IMR-90 (cell line): ENCODE measurements around the gene PSEN2. TPM values are rescaled to one million over a fixed set of nuclear protein-coding genes. Genes with fewer than 3 reads are reported as not detected.

ENCODE experiments used
- ATAC-seq: fragments of 200-7000 bp; cut with Tn5 transposase; 2 replicates; pipeline ENCODE4 v1.9.1; 2020; ENCODE audit warnings: low read depth, mild to moderate bottlenecking, moderate library complexity
- BruUV-seq: library from RNA; stranded (reverse); fragments of 400-500 nt; replicated peaks from 2 replicates; lab custom pipeline; 2021; lab: Mats Ljungman, UMichigan
- CTCF ChIA-PET: fragments of 300-600 bp; formaldehyde crosslinking; extraction: SDS; loops from one replicate; lab custom pipeline; 2021; ENCODE audit warnings: antibody characterized with exemption; lab: Yijun Ruan, JAX
- POLR2A ChIA-PET: fragments of 300-600 bp; sonication (Branson Sonifier 250); formaldehyde crosslinking; loops from one replicate; lab custom pipeline; 2022; ENCODE audit warnings: antibody characterized with exemption; ENCODE audit not compliant: unreplicated experiment; lab: Charles Lee
- DNase-seq: peaks from one replicate; pipeline ENCODE4 v3.0.0; 2013
- H2AFZ ChIP-seq: replicated peaks from 2 replicates; pipeline ENCODE3; 2013; ENCODE audit warnings: low read length, mild to moderate bottlenecking; ENCODE audit not compliant: poor library complexity
- H2AK5ac ChIP-seq: 2 replicates; pipeline ENCODE4 v1.6.1; 2013; ENCODE audit warnings: low read depth, low read length, inconsistent platforms
- H2AK9ac ChIP-seq: replicated peaks from 2 replicates; pipeline ENCODE3; 2013; ENCODE audit warnings: mild to moderate bottlenecking, low read depth, low read length, moderate library complexity; ENCODE audit not compliant: poor library complexity
- H2BK120ac ChIP-seq: 2 replicates; pipeline ENCODE4 v1.6.1; 2013; ENCODE audit warnings: low read depth, low read length, inconsistent platforms
- H2BK15ac ChIP-seq: 3 replicates; pipeline ENCODE4 v1.6.1; 2013; ENCODE audit warnings: low read depth, low read length, inconsistent platforms
- H2BK20ac ChIP-seq: 2 replicates; pipeline ENCODE4 v1.6.1; 2013; ENCODE audit warnings: low read depth, mild to moderate bottlenecking, inconsistent platforms, low read length, moderate library complexity
- H2BK5ac ChIP-seq: 2 replicates; pipeline ENCODE4 v1.6.1; 2013; ENCODE audit warnings: mild to moderate bottlenecking, low read depth, low read length, inconsistent platforms; ENCODE audit not compliant: poor library complexity, severe bottlenecking
- H3K14ac ChIP-seq: replicated peaks from 2 replicates; pipeline ENCODE4 v1.6.1; 2013; ENCODE audit warnings: low read depth, low read length, inconsistent platforms
- H3K18ac ChIP-seq: 2 replicates; pipeline ENCODE4 v1.6.1; 2013; ENCODE audit warnings: low read depth, low read length, control low read depth
- H3K23ac ChIP-seq: 2 replicates; pipeline ENCODE4 v1.6.1; 2013; ENCODE audit warnings: low read depth, low read length, inconsistent platforms
- H3K27ac ChIP-seq: 2 replicates; pipeline ENCODE4 v1.5.1; 2013; ENCODE audit warnings: mild to moderate bottlenecking, control low read depth, low read length; ENCODE audit not compliant: insufficient read depth
- H3K27me3 ChIP-seq: 2 replicates; pipeline ENCODE4 v1.6.1; 2013; ENCODE audit warnings: low read length; ENCODE audit not compliant: control insufficient read depth, insufficient read depth
- H3K36me3 ChIP-seq: 2 replicates; pipeline ENCODE4 v1.6.1; 2013; ENCODE audit warnings: low read length, mixed read lengths; ENCODE audit not compliant: control insufficient read depth, insufficient read depth
- H3K4ac ChIP-seq: 2 replicates; pipeline ENCODE4 v1.6.1; 2013; ENCODE audit warnings: low read depth, low read length, inconsistent platforms
- H3K4me1 ChIP-seq: 2 replicates; pipeline ENCODE4 v1.6.1; 2013; ENCODE audit warnings: low read length, mixed read lengths; ENCODE audit not compliant: control insufficient read depth, insufficient read depth
- H3K4me2 ChIP-seq: 2 replicates; pipeline ENCODE4 v1.6.1; 2013; ENCODE audit warnings: low read depth, mild to moderate bottlenecking, control low read depth, low read length, moderate library complexity
- H3K4me3 ChIP-seq: 2 replicates; pipeline ENCODE4 v1.5.1; 2013; ENCODE audit warnings: low read depth, mild to moderate bottlenecking, control low read depth, low read length, moderate library complexity; ENCODE audit not compliant: insufficient read depth
- H3K56ac ChIP-seq: 2 replicates; pipeline ENCODE4 v1.6.1; 2013; ENCODE audit warnings: low read length, inconsistent platforms; ENCODE audit not compliant: insufficient read depth; ENCODE audit errors: extremely low read depth
- H3K79me1 ChIP-seq, 2 experiments: 2 replicates each; pipeline ENCODE4 v1.6.1; 2013; ENCODE audit warnings: low read length in 2 of 2, inconsistent platforms in 1 of 2, low read depth in 1 of 2
- H3K9ac ChIP-seq: 2 replicates; pipeline ENCODE4 v1.6.1; 2013; ENCODE audit warnings: low read depth, low read length, control low read depth
- H3K9me1 ChIP-seq: 2 replicates; pipeline ENCODE4 v1.6.1; 2013; ENCODE audit warnings: low read length, inconsistent platforms; ENCODE audit not compliant: insufficient read depth
- H3K9me3 ChIP-seq: 2 replicates; pipeline ENCODE4 v1.6.1; 2013; ENCODE audit warnings: low read length; ENCODE audit not compliant: control insufficient read depth, insufficient read depth
- H4K20me1 ChIP-seq: 2 replicates; pipeline ENCODE4 v1.6.1; 2013; ENCODE audit warnings: low read length, inconsistent platforms; ENCODE audit not compliant: insufficient read depth
- H4K5ac ChIP-seq: 2 replicates; pipeline ENCODE4 v1.6.1; 2013; ENCODE audit warnings: mild to moderate bottlenecking, low read depth, low read length, control low read depth
- H4K8ac ChIP-seq, 2 experiments: 2 replicates each; pipeline ENCODE4 v1.6.1; 2013; ENCODE audit warnings: low read depth in 2 of 2, low read length in 2 of 2, control low read depth in 1 of 2, inconsistent platforms in 1 of 2
- H4K91ac ChIP-seq: 2 replicates; pipeline ENCODE4 v1.6.1; 2013; ENCODE audit warnings: low read depth, low read length, inconsistent platforms; ENCODE audit not compliant: insufficient read depth
- BHLHE40 ChIP-seq: fragments of 150-350 bp; IDR thresholded peaks from 2 replicates; pipeline ENCODE4 v1.6.1; 2016; ENCODE audit warnings: mild to moderate bottlenecking, low read depth, low read length
- CEBPB ChIP-seq: IDR thresholded peaks from 2 replicates; pipeline ENCODE4 v1.6.1; 2012; ENCODE audit warnings: low read depth, low read length, improper control_type of control experiment
- FOS ChIP-seq: fragments of 150-350 bp; IDR thresholded peaks from 2 replicates; pipeline ENCODE4 v1.6.1; 2016; ENCODE audit warnings: low read depth, low read length
- MAFK ChIP-seq: IDR thresholded peaks from 2 replicates; pipeline ENCODE4 v1.6.1; 2012; ENCODE audit warnings: low read depth, low read length, improper control_type of control experiment
- MXI1 ChIP-seq: IDR thresholded peaks from 2 replicates; pipeline ENCODE4 v1.6.1; 2012; ENCODE audit warnings: low read depth, mild to moderate bottlenecking, low read length, moderate library complexity, borderline replicate concordance
- RAD21 ChIP-seq: IDR thresholded peaks from 2 replicates; pipeline ENCODE4 v1.6.1; 2012; ENCODE audit warnings: low read length, improper control_type of control experiment
- RFX5 ChIP-seq: IDR thresholded peaks from 2 replicates; pipeline ENCODE4 v1.8.0; 2012; ENCODE audit warnings: low read depth, mild to moderate bottlenecking, low read length, moderate library complexity
- WGBS, 2 experiments: methylation state at CpG; one replicate each; pipeline versions ENCODE4 v1.1.5 to v1.1.7; 2013; ENCODE audit warnings: missing lambda C conversion rate in 2 of 2; ENCODE audit not compliant: insufficient read length in 1 of 2; ENCODE audit errors: extremely low coverage in 2 of 2; 5-methylcytosine and 5-hydroxymethylcytosine counted together
- dilution Hi-C: fragments of 300-500 bp; cut with HindIII; formaldehyde crosslinking; loops from one replicate; pipeline ENCODE4 v1.14.3; 2018; ENCODE audit warnings: low sequenced_read_pairs; ENCODE audit not compliant: unreplicated experiment
- in situ Hi-C: fragments of 300-500 bp; cut with MboI; formaldehyde crosslinking; loops from 3 replicates; pipeline ENCODE4 v1.14.3; 2019; ENCODE audit warnings: low sequenced_read_pairs, inconsistent platforms, mixed read lengths
- intact Hi-C: fragments of 100-400 bp; cut with micrococcal nuclease; formaldehyde crosslinking; loops from 2 replicates; pipeline ENCODE4 v1.10.0; 2022
- polyA plus RNA-seq, 3 experiments: library from polyadenylated mRNA; depleted of rRNA; stranded (reverse); fragments of >200 nt; gene quantifications; 2 replicates each; pipeline ENCODE4 v1.2.3, GENCODE V29; 2012; ENCODE audit warnings: low replicate concordance in 1 of 3
- total RNA-seq: library from RNA; depleted of rRNA; stranded (reverse); fragments of >200 nt; gene quantifications from 2 replicates; pipeline ENCODE4 v1.2.3, GENCODE V29; 2012
- TF ChIP-seq, protein P1 (sequence below): fragments of 150-350 bp; IDR thresholded peaks from 2 replicates; pipeline ENCODE4 v1.6.1; 2017; ENCODE audit warnings: mild to moderate bottlenecking, antibody characterized with exemption, low read length, low read depth

The PSEN2 gene
- total and polyA plus RNA-seq, 2 of the 4 experiments (the other 2 are of a cell fraction) = 15.0 to 24.4 TPM

GRCh38 chr1:226838456-226838855 lies 32.0 kb upstream of the PSEN2 start:
- no peak overlapping the region for H2AK5ac ChIP-seq
- ATAC-seq = no peak
- no peak overlapping the region for H3K27ac ChIP-seq
- no peaks in the 10 kb centered on the region for H3K9me3 ChIP-seq
- ChIA-PET CTCF (no interaction called here), POLR2A (no interaction called here)
- no CpG with 5 or more reads among the region's 3 CpGs for WGBS, 2 experiments
- H2AK9ac ChIP-seq = no peak overlapping the region
- no peak overlapping the region for H3K9ac ChIP-seq
- H2AFZ ChIP-seq = no peak overlapping the region
- no peaks in the 10 kb centered on the region for H3K9me1 ChIP-seq
- no peaks in the 10 kb centered on the region for H3K79me1 ChIP-seq
- H2BK20ac ChIP-seq = no peak overlapping the region
- H3K18ac ChIP-seq = no peak overlapping the region
- H2BK5ac ChIP-seq = no peak overlapping the region
- H2BK15ac ChIP-seq = no peak overlapping the region
- no peak overlapping the region for H2BK120ac ChIP-seq
- no peak overlapping the region for H4K5ac ChIP-seq
- no peak overlapping the region for H3K4me3 ChIP-seq
- no peak overlapping the region for H4K91ac ChIP-seq
- peaks cover 2% of the 10 kb centered on the region; the same call in 1 of the 2 replicates for H3K27me3 ChIP-seq
- H4K8ac ChIP-seq = no peak overlapping the region
- DNase-seq = no peak
- H4K20me1 ChIP-seq = no peaks in the 10 kb centered on the region
- H3K14ac ChIP-seq = no peak overlapping the region
- no peaks in the 10 kb centered on the region for H3K36me3 ChIP-seq
- intact Hi-C loops (no loop called here), dilution Hi-C loops (no loop called here), in situ Hi-C loops (loop anchor here (10.0 kb wide), 1 partner anchor 596 kb away; no protein-coding TSS in a partner anchor)
- no peak overlapping the region for H3K56ac ChIP-seq
- no peak overlapping the region for H3K4ac ChIP-seq
- H3K4me1 ChIP-seq = no peaks in the 10 kb centered on the region
- no peak overlapping the region for H3K23ac ChIP-seq
- no peak overlapping the region for H3K4me2 ChIP-seq
- BruUV-seq = no TSS peak
- TF ChIP-seq MAFK (no peak), FOS (no peak), CEBPB (no peak), BHLHE40 (no peak), RAD21 (no peak), RFX5 (no peak), MXI1 (no peak)
- TF ChIP-seq, protein P1, sequence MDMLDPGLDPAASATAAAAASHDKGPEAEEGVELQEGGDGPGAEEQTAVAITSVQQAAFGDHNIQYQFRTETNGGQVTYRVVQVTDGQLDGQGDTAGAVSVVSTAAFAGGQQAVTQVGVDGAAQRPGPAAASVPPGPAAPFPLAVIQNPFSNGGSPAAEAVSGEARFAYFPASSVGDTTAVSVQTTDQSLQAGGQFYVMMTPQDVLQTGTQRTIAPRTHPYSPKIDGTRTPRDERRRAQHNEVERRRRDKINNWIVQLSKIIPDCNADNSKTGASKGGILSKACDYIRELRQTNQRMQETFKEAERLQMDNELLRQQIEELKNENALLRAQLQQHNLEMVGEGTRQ = no peak
